Stimulated activated CD4-positive, alpha-beta T cell treated with anti-CD3 and anti-CD28 coated beads, Interleukin-4, amount 100 ng/mL, for 24 hours (primary cell): ENCODE results near the gene SFI1.
"Not testable (repeated sequence)": the region's sequence is repeated elsewhere in the genome, so short reads cannot be mapped to it uniquely, and the experiment has no call there.

ENCODE experiments used
- DNase-seq: peaks from one replicate; pipeline ENCODE4 v3.0.0-alpha.2; 2020

Gene SFI1

DNA sequence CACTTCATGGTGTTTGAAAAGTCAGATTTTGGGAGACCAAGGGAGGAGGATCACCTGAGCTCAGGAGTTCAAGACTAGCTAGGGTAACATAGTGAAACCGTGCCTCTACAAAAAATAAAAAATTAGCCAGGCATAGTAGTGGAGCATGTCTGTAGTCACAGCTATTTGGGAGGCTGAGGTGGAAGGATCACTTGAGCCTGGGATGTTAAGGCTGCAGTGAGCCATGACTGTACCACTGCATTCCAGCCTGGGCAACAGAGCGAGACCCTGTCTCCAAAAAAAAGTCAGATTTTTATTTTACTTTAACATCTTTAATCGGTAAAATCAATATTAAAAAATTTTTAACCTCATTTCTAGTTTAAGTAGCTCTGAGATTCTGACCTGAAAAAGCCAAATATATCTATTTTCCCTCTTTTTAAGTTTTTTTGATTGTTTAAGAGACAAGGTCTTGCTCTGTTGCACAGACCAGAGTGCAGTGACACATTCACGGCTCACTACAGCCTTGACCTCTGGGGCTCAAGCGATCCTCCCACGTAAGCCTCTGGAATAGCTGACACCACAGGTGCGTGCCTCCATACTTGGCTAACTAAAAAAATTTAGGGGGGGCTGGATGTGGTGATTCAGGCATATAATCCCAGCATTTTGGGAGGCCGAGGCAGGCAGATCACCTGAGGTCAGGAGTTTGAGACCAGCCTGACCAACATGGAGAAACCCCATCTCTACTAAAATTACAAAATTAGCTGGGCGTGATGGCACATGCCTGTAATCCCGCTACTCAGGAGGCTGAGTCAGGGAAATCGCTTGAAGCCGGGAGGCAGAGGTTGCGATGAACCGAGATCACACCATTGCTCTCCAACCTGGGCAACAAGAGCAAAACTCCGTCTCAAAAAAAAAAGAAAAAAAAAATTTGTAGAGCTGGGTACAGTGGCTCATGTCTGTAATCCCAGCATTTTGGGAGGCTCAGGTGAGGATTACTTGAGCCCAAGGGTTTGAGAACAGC is 48.4 kb downstream of the SFI1 start:
- DNase-seq = no peak

DNA sequence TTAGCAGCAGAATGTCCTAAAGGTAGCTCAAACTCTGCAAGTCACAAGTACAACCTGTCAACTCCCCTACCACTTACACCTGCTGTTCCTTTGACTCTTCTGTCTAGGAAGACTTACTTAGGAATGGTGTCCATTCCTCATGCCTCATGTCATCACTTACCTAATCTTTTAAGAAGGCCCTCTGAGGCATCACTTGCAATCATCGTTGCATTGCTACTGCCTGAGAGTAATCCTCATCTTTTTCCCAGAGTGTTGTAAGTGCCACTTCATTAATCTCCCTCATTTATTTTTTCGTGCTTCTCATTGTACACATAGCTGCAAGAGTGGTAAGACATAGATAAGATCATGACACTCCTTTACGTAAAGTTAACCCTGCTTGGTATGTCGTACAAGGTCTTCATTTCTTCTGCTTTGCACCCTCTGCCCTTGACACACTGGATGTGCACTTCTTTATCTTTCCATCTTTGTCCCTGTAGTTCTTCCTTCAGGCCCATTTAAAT is 54.6 kb downstream of the SFI1 start:
- no peak for DNase-seq

DNA sequence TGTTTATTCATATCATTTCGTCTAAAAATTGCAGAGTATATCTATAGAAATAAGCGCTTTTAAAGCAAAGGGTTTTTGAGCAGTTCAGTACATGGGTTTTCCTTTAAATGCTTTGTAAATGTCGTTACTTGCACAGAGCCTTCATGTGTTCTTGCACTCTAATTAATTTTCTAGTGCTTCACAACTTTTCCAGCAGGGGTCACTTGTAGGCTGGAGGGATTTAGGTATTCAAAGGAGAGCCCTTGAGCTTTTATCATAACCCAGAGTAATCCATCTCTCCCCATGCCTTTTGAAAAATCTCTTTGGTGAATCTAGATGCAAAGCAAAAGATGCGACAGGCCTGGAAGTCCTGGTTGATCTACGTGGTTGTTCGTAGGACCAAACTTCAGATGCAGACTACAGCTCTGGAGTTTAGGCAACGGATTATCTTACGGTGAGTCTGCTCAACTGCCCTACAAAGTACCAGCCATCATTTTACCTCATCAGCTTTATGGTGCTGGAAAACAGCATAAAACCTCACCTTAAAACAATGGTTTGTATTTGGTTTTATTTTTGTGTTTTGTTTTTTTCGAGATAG is 60.4 kb downstream of the SFI1 start:
- peak; percentile 19 for DNase-seq

GRCh38 chr22:31558546-31558945 is 62.2 kb downstream of the SFI1 start:
- DNase-seq = not testable (repeated sequence)

DNA sequence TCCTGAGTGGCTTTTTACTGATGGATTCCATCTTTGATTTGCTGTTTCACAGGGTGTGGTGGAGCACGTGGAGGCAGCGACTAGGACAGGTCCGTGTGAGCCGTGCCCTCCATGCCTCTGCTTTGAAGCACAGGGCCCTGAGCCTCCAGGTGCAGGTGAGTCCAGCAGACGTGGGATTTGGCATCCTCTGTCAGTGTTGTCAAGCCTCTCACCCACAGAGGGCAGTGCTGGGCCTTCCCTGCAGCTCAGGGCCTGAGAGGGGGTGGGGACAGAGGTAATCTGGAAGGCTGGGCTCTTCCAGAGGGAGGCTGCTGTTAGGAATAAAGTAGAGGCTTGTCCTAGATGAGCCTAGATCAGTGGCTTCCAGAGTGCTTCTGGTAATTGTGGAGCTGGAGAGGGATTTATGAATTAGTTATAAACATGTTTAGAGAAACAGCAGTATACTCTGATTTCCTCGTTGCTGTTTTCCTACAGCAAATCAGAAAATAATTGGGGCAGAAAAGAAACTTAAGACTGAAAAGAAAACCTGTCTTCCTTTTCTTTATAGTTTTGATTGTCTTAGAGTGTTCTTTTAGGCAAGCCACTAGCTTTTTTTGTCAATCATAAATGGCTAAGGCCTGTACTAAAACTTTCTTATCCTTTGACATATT is 65.0 kb downstream of the SFI1 start:
- peak; percentile 64 for DNase-seq

DNA sequence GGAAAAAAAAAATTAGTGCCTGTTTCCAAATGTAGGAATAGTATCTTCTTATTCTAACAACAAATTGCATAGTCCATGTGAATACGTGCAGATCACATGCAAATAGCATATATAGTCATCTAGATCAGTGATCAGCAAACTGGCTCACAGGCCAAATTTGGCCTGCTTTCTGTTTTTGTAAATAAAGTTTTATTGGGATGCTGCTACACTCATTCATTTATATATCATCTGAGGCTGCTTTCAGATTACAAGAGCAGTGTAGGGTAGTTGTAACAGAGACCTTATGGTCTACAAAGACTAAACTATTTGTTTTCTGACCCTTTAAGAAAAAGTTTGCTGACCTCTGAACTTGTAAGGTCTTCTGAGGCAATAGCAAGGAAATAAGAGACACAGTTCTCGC is 65.6 kb downstream of the SFI1 start:
- no peak for DNase-seq

DNA sequence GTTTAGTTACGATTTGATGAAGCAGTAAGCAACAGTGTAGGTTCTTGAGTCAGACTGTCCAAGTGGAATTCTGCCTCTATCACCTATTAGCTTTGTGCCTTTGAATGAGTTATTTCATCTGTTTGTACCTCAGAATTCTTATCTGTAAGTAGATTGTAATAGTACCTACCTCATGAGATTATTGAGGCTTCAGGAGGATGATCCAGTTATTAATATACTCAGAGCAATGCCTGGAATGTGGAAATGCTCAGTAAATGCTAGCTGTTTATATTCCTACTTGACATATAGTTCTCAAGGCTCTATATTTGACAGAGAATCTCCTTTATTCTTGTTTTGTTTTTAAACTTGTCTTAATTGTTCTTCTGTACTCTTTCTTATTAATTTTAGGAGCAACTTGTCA is 70.1 kb downstream of the SFI1 start:
- no peak for DNase-seq

- DNase-seq = no peak
Observed at GRCh38 chr22:31567196-31567595, 70.9 kb downstream of the SFI1 start.

DNA sequence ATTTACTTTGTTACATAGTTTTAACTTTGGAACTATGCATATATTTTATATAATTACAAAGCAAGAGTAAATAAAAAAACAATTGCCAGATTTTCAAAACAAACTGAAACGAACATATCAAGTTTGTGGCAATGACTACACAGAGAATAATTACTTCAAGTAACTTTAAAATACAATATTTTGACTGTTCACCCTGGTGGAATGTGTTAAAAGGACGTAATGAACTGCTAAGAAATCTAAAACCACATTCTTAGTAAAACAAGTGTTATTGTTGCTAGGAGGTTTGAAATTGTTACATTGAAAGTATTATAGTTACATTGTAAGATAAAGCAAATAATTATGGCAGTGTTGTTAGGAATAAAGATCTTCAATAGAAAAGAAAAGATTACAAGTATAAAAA is 71.4 kb downstream of the SFI1 start:
- DNase-seq = no peak

- no peak for DNase-seq
Observed at GRCh38 chr22:31569126-31569525, 72.8 kb downstream of the SFI1 start.

GRCh38 chr22:31572939-31573338 is 76.6 kb downstream of the SFI1 start:
- no peak for DNase-seq

DNA sequence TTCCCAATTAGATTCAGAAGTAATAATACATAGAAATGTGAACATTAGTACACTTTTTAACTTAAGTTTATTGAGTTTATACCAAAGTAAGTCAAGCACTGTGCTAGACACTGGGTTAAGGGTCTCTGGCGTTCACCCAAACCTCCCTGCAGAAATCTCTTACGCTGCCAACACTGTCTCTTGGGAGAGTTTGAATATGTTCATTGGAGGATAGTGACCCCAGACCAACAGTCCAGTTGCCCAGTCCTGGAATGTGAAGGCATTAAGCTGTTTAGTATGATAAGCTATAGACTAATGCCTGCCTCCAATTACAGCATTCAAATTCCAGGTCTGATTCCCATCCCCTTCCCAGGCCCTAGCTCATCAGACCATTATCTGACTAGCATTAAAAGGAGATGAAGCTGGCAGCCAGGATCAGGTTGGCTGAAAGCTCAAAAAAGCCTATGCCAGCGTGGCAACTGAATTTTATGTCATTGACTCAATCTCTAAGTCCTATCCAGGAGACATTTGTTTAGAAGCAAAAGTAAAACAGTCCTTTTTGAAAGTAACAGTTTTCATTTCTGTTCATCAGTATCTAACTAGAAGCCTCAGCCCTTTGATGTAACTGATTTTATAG is 77.8 kb downstream of the SFI1 start:
- no peak for DNase-seq

GRCh38 chr22:31575190-31575589 is 78.9 kb downstream of the SFI1 start:
- DNase-seq = no peak

GRCh38 chr22:31577711-31578110 is 81.4 kb downstream of the SFI1 start:
- no peak for DNase-seq

- DNase-seq = no peak
Observed at GRCh38 chr22:31578171-31578570, 81.8 kb downstream of the SFI1 start.

GRCh38 chr22:31579835-31580242 is 83.5 kb downstream of the SFI1 start:
- no peak for DNase-seq

DNA sequence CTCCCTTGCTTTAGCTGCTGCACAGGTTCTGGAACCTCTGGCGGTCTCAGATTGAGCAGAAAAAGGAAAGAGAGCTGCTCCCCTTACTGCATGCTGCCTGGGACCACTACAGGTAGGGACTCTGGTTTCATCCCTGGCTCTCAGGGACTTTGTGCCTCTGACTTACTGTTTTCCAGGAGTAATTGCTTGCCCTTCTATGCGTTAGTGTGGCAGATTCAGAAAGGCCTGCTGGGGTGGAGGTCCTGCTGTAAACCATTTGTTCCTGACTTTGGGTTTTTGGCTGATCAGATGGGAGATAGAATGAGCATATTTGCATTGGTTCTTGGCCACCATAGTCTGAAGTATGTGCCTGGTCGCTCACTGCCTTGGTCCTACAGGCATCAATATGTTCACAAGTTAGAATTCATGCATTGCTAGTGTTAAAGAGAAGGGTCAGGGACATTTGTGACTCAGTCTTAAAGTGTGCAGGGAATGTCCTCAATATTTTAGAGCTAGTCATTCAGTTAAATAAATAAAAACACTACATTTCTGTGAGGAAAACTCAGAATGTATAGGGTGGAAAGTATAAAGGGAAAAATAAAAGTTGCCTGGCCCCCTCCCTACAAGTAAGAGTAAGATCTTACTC is 87.6 kb downstream of the SFI1 start:
- no peak for DNase-seq

DNA sequence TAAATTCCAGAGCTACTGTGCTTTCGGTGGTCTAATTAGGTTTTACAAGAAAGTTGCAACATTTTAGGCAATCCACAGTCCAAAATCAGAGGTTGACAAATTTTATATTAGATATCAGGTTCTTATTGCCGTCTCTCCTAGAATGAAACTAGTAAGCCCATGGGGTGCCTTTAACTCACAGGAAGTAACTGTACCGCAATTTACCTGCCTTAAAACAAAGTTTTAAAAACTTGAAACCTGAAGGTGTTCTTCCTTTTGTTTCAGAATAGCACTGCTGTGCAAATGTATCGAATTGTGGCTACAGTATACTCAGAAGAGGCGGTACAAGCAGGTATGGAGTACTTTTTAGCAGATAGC is 88.4 kb downstream of the SFI1 start:
- no peak for DNase-seq

- peak; percentile 27 for DNase-seq
Observed at GRCh38 chr22:31585161-31585859, 89.0 kb downstream of the SFI1 start.

DNA sequence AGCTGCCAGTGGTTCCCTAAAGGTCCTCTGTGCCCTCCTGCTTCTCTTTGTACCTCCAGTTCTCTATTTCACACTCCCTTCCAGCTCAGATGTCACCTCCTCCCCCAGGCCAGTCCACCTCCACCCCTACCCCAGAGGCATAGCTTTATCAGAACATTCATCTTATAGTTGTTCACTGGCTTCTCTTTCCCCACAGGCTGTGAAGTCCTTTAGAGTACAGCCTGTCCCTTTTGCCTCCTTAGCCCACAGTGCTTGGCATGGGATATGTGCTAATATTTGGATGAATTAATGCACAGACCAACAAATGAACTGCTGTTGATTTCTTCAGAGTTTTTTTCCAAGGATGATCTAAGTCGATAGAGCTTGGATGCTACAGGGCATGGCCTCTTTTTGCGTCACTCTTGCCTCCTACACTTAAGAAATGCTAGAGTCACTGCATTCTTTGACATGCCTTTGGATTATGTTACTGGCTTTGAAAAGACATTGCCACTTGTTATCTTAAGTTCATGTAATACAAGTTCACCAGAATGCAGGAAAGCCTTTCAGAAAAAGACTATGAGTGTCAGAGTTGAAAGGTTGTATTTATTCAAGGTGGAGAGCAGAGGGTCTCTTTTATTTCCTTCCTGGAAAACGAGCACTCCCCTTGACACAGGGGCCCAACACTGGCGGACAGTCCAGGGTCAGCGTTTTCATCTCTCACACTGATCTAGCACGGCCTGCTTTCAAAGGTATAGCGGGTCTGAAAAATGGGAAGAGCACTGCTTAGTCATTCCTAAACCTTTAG is 90.0 kb downstream of the SFI1 start:
- DNase-seq = no peak

- DNase-seq = no peak
Observed at GRCh38 chr22:31588970-31589675, 92.8 kb downstream of the SFI1 start.
